Activated CD8-positive, alpha-beta T cell treated with anti-CD3 and anti-CD28 coated beads, Interleukin-2, amount 10 ng/mL, durations not matched to agents 7 days and 5 days (primary cell): Measurements from ENCODE around the gene MYO1F. TPM values are rescaled to one million over a fixed set of nuclear protein-coding genes. Genes with fewer than 3 reads are reported as not detected.
A peak's percentile ranks its signal among the peaks of the same experiment; 100 is the strongest.

ENCODE experiments used
- ATAC-seq: fragments of 150-1000 bp; cut with Tn5 transposase; one replicate; pipeline ENCODE4 v1.10.0; 2021; ENCODE audit warnings: moderate library complexity
- CTCF ChIA-PET: fragments of 350-600 bp; sonication (Branson Sonifier 250); formaldehyde crosslinking; loops from one replicate; lab custom pipeline; 2021; ENCODE audit warnings: antibody characterized with exemption; lab: Charles Lee
- POLR2A ChIA-PET: fragments of 350-600 bp; sonication (Branson Sonifier 250); formaldehyde crosslinking; loops from one replicate; lab custom pipeline; 2021; ENCODE audit warnings: antibody characterized with exemption; lab: Charles Lee
- DNase-seq: peaks from one replicate; pipeline ENCODE4 v3.0.0-alpha.2; 2020
- H3K27ac Mint-ChIP-seq: one replicate; pipeline ENCODE4 v1.8.0; 2021; ENCODE audit warnings: mild to moderate bottlenecking, mixed read lengths
- H3K27me3 Mint-ChIP-seq: one replicate; pipeline ENCODE4 v1.8.0; 2021; ENCODE audit warnings: low read depth, mixed read lengths
- H3K36me3 Mint-ChIP-seq: one replicate; pipeline ENCODE4 v1.8.0; 2021; ENCODE audit warnings: low read depth, mixed read lengths
- H3K4me1 Mint-ChIP-seq: one replicate; pipeline ENCODE4 v1.8.0; 2021; ENCODE audit warnings: low read depth, mixed read lengths
- H3K4me3 Mint-ChIP-seq: one replicate; pipeline ENCODE4 v1.8.0; 2021; ENCODE audit warnings: mild to moderate bottlenecking, mixed read lengths
- H3K9me3 Mint-ChIP-seq: one replicate; pipeline ENCODE4 v1.8.0; 2022; ENCODE audit warnings: mixed read lengths; ENCODE audit not compliant: insufficient read depth
- total RNA-seq, 2 experiments: library from RNA; stranded (reverse); gene quantifications; one replicate each; pipeline ENCODE4 v1.2.3, GENCODE V29; 2021

The MYO1F gene
- total RNA-seq, 2 experiments from 2014 or later: 254 to 266 TPM

DNA sequence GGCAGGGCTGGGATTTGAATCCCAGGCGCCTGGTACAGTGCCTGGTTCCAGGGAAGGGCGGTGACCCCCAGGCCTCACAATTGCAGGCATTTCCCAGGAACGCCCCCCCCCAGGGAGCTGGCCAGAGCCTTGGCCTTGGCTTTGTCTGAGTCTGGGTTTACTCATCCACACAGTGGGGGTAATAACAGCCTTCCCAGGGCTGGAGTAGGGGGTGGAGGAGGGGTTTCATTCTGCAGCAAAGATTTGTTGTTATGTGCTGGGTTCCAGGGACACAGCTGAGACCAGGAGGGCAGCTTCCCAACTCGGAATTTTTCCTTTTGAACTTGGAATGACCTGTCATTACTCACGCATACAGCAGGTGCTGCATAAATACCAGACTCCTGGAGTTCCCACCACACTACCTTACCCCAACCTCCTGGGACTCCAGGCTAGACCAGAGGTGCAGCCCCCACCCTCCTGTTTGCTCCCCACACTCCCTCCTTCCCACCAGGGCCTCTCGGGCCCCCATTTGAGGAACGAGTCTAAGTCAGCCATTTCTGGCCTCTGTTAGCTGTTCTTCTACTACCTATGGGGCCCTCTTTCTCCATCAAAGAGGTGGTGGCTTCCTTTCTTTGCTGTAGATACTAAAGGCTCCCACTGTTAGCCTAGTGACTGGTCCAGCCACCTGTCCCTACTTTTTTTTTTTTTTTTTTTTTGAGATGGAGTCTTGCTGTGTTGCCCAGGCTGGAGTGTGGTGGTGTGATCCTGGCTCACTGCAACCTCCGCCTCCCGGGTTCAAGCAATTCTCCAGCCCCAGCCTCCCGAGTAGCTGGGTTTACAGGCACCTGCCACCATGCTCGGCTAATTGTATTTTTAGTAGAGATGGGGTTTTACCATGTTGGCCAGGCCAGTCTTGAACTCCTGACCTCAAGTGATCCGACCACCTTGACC is 34.9 kb upstream of the MYO1F start:
- no peak overlapping the region for H3K4me3 Mint-ChIP-seq
- DNase-seq (peak; percentile 33), ATAC-seq (peak; percentile 23)
- POLR2A ChIA-PET: interaction anchor here (1.1 kb wide), 1 partner anchor 109 kb away, joined by 3 read pairs; the partner anchor contains the start of gene PRAM1
- no peaks in the 10 kb centered on the region for H3K9me3 Mint-ChIP-seq
- no peak overlapping the region for H3K27ac Mint-ChIP-seq
- peaks cover 16% of the 10 kb centered on the region for H3K27me3 Mint-ChIP-seq
- H3K36me3 Mint-ChIP-seq: no peaks in the 10 kb centered on the region
- peaks cover 29% of the 10 kb centered on the region for H3K4me1 Mint-ChIP-seq
- CTCF ChIA-PET: interaction anchor here (0.8 kb wide), 1 partner anchor 30 kb away, joined by 3 read pairs; no protein-coding TSS in a partner anchor

- Mint-ChIP-seq H3K27ac (no peak overlapping the region), H3K9me3 (no peaks in the 10 kb centered on the region), H3K4me3 (no peak overlapping the region), H3K4me1 (peaks cover 29% of the 10 kb centered on the region), H3K27me3 (peaks cover 16% of the 10 kb centered on the region), H3K36me3 (no peaks in the 10 kb centered on the region)
- POLR2A ChIA-PET: no interaction called here
- CTCF ChIA-PET: no interaction called here
- DNase-seq (no peak), ATAC-seq (no peak)
Measured at GRCh38 chr19:8611391-8611876, 34.2 kb upstream of the MYO1F start.

DNA sequence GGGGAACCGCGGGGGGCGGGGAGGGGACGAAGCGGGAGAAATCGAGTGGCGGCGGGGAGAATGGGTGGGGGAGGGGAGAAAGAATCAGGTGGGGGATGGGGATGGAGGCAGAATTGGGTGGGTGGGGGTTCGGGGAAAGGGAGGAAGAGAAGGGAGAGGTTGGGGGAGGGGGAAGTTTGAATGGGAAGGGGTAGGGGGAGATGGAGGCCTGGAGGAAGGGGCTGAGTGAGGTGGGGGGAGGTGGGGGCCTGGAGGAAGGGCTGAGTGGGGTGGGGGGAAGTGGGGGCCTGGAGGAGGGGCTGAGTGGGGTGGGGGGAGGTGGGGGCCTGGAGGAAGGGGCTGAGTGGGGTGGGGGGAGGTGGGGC is 33.7 kb upstream of the MYO1F start:
- DNase-seq (no peak), ATAC-seq (no peak)
- H3K27me3 Mint-ChIP-seq: peaks cover 16% of the 10 kb centered on the region
- H3K27ac Mint-ChIP-seq: no peak overlapping the region
- ChIA-PET POLR2A (no interaction called here), CTCF (no interaction called here)
- H3K4me1 Mint-ChIP-seq: peaks cover 29% of the 10 kb centered on the region
- no peaks in the 10 kb centered on the region for H3K9me3 Mint-ChIP-seq
- no peak overlapping the region for H3K4me3 Mint-ChIP-seq
- no peaks in the 10 kb centered on the region for H3K36me3 Mint-ChIP-seq

DNA sequence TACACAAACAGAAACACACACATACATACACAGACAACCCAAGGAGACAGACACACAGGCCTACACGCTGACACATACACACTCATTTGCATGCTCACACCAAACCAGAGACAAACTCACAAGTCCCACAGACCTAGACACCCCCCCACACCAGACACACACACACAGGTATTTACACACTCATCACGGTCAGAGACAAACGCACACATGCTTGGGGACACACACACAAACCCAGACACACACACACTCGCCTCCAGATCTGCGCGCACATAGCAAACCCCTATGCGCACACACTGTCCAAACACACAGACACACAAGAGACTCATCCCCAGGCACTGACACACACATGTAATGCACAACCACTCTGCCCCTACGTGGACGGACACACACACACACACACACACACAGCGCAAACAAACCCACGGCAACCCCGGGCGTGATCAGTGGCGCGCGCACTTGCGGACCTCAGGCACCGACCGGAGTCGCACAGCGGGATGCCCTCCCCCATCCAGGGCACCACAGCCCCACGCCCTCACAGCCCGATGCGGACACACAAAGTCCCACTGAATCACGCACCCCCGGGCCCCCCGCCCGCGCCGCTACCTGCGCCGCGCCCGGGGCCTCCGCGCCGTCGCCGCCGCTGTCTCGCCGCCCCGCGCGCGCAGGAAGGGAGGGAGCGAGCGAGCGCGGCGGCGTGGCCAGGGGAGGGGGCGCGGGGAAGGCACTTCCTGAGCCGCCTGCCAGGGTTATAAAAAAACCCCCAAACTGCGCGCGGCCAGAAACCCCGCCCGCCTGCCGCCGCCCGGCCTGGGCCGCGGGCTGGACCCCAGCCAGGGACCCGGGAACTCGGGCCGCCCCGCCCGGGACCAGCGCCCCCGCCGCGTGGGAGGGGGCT is 33.0 kb upstream of the MYO1F start, which contains the start of gene ADAMTS10:
Gene ADAMTS10, minus strand, starts transcription at position 675 of the 895 bp plus-strand sequence. CDS start 5,005 bp downstream, outside the sequence.
- Mint-ChIP-seq H3K36me3 (no peaks in the 10 kb centered on the region), H3K4me3 (peak within 1 kb of the TSS; percentile 72), H3K27ac (peak within 1 kb of the TSS; percentile 51), H3K27me3 (peaks cover 14% of the 10 kb centered on the region), H3K9me3 (no peaks in the 10 kb centered on the region), H3K4me1 (peaks cover 25% of the 10 kb centered on the region)
- ATAC-seq: peak; percentile 34
- POLR2A ChIA-PET: no interaction called here
- peak; percentile 34 for DNase-seq
- CTCF ChIA-PET: no interaction called here

- peak; percentile 40 for ATAC-seq
- peaks cover 21% of the 10 kb centered on the region for H3K4me1 Mint-ChIP-seq
- peak overlapping the region; percentile 51 for H3K27ac Mint-ChIP-seq
- H3K9me3 Mint-ChIP-seq: no peaks in the 10 kb centered on the region
- ChIA-PET CTCF (no interaction called here), POLR2A (no interaction called here)
- no peaks in the 10 kb centered on the region for H3K36me3 Mint-ChIP-seq
- peak overlapping the region; percentile 72 for H3K4me3 Mint-ChIP-seq
- H3K27me3 Mint-ChIP-seq: peaks cover 11% of the 10 kb centered on the region
- DNase-seq: no peak
Measured at GRCh38 chr19:8609279-8610040, 32.2 kb upstream of the MYO1F start.

DNA sequence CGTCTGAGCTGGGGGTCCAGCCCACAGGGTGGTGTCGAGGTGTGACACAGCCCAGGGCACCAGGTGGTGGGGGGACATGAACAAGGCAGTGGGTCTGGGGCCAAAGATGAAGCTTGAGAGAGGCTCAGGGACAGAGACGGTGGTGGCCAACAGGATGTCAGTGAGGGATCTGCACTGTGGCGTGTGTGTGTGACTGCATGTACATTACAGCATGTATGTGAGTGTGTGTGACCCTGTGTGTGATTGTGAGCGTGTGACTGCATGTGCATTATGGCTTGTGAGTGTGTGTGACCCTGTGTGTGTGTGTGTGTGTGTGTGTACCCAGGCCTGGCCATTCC is 31.7 kb upstream of the MYO1F start:
- Mint-ChIP-seq H3K27me3 (peaks cover 11% of the 10 kb centered on the region), H3K4me1 (peaks cover 21% of the 10 kb centered on the region), H3K4me3 (peak overlapping the region; percentile 6), H3K36me3 (no peaks in the 10 kb centered on the region), H3K9me3 (no peaks in the 10 kb centered on the region), H3K27ac (peak overlapping the region; percentile 16)
- ChIA-PET CTCF (no interaction called here), POLR2A (no interaction called here)
- ATAC-seq (no peak), DNase-seq (no peak)

DNA sequence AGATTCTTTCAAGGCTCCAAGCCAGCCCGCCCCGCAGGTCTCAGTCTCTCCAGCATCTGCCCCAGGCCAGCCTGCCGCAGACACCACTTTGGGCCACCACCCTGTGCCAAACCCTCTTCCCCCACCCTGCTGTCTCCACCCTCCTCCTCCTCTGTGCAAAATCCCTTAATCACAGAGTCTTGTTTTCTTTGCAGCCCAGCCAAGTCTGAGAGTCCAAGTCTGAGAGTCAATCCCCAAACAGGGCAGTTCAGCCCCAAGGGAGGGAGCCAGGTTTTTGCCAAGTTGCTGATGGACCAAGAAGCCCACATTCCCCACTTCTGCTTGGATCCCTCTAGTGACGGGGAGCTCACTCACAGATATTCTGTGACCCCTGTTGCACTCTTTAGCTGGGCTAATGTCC is 30.1 kb upstream of the MYO1F start:
- no peak overlapping the region for H3K4me3 Mint-ChIP-seq
- H3K4me1 Mint-ChIP-seq: peaks cover 21% of the 10 kb centered on the region
- ATAC-seq (no peak), DNase-seq (no peak)
- H3K27me3 Mint-ChIP-seq: peaks cover 11% of the 10 kb centered on the region
- ChIA-PET POLR2A (no interaction called here), CTCF (no interaction called here)
- H3K9me3 Mint-ChIP-seq: no peaks in the 10 kb centered on the region
- H3K36me3 Mint-ChIP-seq: no peaks in the 10 kb centered on the region
- H3K27ac Mint-ChIP-seq: no peak overlapping the region

DNA sequence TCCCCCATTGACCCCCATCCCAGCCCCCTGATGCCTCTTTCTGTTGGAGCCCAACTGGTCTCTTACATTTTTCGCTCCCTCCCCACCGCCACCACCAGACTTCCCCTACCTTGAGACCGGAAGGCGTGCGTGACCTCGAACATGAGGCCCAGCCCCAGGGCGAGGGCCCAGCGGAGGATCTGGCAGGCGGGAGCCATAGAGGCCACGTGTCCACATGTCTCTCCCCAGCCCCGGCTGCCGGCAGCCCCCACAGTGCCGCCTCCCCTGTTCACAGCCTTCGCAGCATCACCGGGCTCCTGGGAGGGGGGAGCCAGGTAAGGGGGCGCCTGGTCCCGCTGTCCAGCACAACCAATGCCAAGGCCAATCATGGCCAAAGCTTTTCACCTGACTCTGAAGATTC is 28.3 kb upstream of the MYO1F start:
- CTCF ChIA-PET: interaction anchor here (2.4 kb wide), 1 partner anchor 12 kb away, joined by 8 read pairs; no protein-coding TSS in a partner anchor
- Mint-ChIP-seq H3K4me3 (no peak overlapping the region), H3K27me3 (peaks cover 11% of the 10 kb centered on the region), H3K9me3 (no peaks in the 10 kb centered on the region), H3K4me1 (peaks cover 12% of the 10 kb centered on the region), H3K36me3 (peaks cover 2% of the 10 kb centered on the region), H3K27ac (no peak overlapping the region)
- DNase-seq: no peak
- POLR2A ChIA-PET: interaction anchor here (0.7 kb wide), 1 partner anchor 87 kb away, joined by 3 read pairs; no protein-coding TSS in a partner anchor
- no peak for ATAC-seq

- CTCF ChIA-PET: no interaction called here
Measured at GRCh38 chr19:8601796-8602195, 24.6 kb upstream of the MYO1F start.

GRCh38 chr19:8600816-8601215 is 23.6 kb upstream of the MYO1F start:
- no peaks in the 10 kb centered on the region for H3K27me3 Mint-ChIP-seq
- H3K4me3 Mint-ChIP-seq: no peak overlapping the region
- no peaks in the 10 kb centered on the region for H3K9me3 Mint-ChIP-seq
- ChIA-PET POLR2A (no interaction called here), CTCF (no interaction called here)
- H3K27ac Mint-ChIP-seq: no peak overlapping the region
- no peak for ATAC-seq
- peaks cover 2% of the 10 kb centered on the region for H3K36me3 Mint-ChIP-seq
- no peak for DNase-seq
- no peaks in the 10 kb centered on the region for H3K4me1 Mint-ChIP-seq

More at GRCh38 chr19:8601796-8602195, 24.6 kb upstream of the MYO1F start:
- no peak for ATAC-seq
- no peak overlapping the region for H3K4me3 Mint-ChIP-seq
- no peaks in the 10 kb centered on the region for H3K27me3 Mint-ChIP-seq
- H3K4me1 Mint-ChIP-seq: no peaks in the 10 kb centered on the region
- no peaks in the 10 kb centered on the region for H3K9me3 Mint-ChIP-seq
- no peak overlapping the region for H3K27ac Mint-ChIP-seq
- DNase-seq: no peak
- POLR2A ChIA-PET: interaction anchor here (0.5 kb wide), 1 partner anchor 88 kb away, joined by 3 read pairs; the partner anchor contains the start of gene ZNF414
- H3K36me3 Mint-ChIP-seq: peaks cover 2% of the 10 kb centered on the region

DNA sequence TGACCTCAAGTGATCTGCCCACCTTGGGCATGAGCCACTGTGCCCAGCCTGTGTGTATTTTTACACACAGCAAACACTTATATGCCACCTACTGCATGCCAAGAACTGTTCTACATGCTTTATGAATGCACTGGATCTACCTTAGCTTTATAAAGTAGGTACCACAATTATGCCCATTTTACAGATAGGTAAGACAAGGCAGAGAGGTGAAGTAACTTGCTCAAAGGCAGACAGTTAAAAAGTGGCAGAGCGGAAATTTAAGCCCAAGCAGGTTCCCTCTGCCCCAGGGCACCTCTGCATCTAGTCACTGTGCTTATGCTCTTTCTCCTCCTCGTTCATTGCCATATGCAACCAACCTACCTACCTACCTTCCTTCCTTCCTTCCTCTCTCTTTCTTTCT is 22.8 kb upstream of the MYO1F start:
- peaks cover 2% of the 10 kb centered on the region for H3K36me3 Mint-ChIP-seq
- ChIA-PET CTCF (no interaction called here), POLR2A (no interaction called here)
- ATAC-seq (no peak), DNase-seq (no peak)
- no peak overlapping the region for H3K27ac Mint-ChIP-seq
- H3K9me3 Mint-ChIP-seq: no peaks in the 10 kb centered on the region
- H3K27me3 Mint-ChIP-seq: no peaks in the 10 kb centered on the region
- H3K4me3 Mint-ChIP-seq: no peak overlapping the region
- no peaks in the 10 kb centered on the region for H3K4me1 Mint-ChIP-seq
